T-helper 1 cell (primary cell): ENCODE results near the gene KLHL17.
"Not testable (repeated sequence)": the region's sequence is repeated elsewhere in the genome, so short reads cannot be mapped to it uniquely, and the experiment has no call there.

Experiments used
- DNase-seq, 5 donors: peaks; one replicate each; pipeline ENCODE4 v3.0.0-alpha.2; 2012 to 2020

Gene KLHL17

DNA sequence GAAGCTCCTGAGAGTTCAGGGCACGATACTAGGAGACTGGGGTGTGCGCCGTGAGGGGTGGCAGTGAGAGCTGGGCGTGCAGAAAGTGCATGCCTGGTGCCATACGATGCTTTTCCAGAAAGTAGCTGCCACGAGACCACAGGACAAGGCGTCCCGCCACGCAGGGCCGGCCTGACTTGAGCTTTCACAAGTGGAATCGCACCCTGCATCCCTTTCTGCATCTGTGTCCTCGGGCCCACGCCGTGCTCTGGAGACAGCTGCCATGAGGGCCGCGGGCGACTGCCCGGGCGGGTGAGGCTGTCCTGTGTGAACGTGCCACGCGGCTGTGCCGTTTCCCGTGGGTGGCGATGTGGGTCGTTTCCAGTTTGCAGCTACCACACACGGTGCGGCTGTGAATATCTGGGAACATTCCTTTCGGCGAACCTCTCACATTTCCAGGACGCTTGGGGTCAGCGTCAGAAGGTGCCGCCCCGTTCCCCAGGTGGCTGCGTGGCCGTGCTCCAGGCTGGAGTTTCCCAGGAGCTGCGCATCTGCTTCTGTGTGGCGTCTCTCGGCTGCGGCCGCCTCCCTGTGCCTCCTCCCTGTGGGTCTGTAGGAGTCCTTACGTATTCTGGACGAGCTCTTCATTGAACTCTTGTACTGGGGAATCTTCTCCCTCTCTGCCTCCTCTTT, 22.5 kb downstream of the KLHL17 start:
- peak in 1 of 5 donors; percentile 10 for DNase-seq

DNA sequence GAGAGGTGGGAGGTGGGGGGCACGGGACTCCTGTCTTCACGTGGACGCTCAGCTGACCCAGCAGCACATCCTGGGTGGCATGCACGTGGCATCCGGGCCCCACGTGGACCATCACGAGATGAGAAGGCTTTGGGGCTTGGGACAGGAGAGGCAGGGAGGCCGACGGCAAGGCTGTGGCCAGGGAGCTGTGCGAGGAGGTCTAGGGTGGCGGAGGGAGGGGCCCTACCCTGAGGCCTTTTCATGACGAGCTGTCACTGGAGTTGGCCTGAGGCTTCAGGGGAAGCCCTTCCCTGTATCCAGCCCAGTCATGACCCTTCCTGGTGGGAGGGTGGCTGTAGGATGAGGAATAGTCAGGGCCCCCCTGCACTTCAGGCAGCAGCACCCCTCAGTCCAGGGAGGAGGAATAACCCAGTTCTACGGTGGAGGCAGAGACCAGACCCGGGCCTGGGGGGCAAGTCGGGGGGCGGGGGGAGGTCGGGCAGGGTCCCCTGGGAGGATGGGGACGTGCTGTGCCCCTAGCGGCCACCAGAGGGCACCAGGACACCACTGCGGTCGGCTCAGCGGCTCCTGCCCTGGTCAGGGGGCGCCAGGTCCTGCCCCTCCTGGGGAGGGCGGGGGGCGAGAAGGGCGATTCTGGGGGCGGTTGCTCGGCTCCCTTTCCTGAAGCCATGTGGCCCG, 23.6 kb downstream of the KLHL17 start:
- DNase-seq, result peak in 3 of 5 donors; percentile 50 to 53 (median 52)

DNA sequence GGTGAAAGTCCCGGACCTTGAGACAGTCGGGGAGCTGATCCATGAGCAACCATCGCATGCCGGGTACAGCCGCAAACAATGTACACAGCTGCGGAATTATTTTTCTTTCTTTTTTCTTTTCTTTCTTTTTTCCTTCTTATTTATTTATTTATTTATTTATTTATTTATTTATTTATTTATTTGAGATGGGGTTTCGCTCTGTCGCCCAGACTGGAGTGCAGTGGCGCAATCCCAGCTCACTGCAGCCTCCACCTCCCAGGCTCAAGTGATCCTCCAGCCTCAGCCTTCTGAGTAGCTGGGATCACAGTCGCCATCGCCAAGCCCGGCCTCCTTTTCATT, 24.1 kb downstream of the KLHL17 start:
- no peak for DNase-seq

DNA sequence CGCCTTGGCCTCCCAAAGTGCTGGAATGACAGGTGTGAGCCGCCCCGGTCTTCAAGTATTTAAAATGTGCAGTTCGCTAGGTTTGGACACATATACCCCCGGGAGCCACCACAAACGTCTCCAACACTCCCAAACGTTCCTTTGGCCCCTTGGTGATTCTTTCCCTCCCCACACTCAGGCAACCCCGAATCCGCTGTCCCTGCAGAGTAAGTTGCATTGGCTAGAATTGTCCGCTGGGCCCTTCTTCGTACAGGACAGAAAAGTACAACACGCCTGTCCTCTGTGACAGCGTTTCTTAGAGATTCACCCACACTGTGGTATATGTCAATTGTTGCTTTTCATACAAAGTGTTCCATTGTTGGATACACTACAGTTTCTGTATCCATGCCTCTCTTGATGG, 24.7 kb downstream of the KLHL17 start:
- no peak for DNase-seq

DNA sequence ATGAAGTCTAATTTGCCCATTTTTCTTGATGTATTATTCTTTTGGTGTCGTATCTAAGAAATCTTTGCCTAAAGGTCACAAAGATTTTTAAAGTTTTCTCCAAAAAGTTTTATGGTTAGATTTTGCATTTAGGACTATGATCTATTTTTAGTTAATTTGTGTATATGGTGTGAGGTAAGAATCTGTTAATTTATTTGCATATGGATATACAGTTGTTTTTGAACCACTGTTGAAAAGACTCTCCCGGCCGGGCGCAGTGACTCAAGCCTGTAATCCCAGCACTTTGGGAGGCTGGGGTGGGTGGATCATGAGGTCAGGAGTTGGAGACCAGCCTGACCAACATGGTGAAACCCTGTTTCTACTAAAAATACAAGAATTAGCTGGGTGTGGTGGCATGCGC, 27.7 kb downstream of the KLHL17 start:
- DNase-seq, result not testable (repeated sequence)

DNA sequence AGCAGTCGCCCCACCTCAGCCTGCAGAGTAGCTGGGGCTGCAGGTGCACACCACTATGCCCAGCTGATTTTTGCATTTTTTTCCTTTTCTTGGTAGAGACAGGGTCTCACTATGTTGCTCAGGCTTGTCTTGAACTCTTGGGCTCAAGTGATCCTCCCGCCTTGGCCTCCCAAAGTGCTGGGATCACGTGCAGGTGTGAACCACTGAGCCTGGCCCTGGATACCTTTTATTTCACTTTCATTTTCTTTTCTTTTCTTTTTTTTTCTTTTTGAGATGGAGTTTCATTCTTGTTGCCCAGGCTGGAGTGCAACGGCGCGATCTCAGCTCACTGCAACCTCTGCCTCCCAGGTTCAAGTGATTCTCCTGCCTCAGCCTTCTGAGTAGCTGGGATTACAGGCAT, 30.9 kb downstream of the KLHL17 start:
- not testable (repeated sequence) for DNase-seq

DNA sequence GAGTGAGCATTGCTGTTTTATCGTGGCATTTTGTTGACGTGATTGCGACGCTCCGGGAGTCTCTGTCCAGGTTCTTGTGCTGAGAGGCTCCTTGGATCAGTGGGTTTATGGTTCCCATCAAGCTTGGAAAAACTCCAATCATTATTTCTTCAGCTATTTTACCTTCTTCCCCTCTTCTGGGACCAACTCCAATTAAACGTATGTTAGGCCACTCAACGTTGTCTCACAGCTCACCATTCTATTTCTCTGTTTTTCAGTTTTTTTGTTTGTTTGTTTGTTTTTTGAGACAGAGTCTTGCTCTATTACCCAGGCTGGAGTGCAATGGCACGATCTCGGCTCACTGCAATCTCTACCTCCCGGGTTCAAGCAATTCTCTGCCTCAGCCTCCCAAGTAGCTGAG, 31.5 kb downstream of the KLHL17 start:
- no peak for DNase-seq

DNA sequence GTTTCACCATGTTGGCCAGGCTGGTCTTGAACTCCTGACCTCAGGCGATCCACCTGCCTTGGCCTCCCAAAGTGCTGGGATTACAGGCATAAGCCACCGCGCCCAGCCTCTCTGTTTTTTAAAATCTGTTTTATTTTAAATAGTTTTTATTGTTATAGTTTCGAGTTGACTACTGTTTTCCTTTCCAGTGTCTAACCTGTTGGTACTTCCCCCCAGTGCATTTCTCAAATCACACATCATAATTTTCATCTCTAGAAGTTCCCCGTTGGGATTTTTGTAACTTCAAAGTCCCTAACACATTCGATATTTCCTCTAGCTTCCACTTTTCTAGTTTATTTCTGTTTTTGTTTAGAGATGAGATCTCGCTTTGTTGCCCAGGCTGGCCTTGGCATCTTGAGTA, 32.0 kb downstream of the KLHL17 start:
- DNase-seq, result no peak

DNA sequence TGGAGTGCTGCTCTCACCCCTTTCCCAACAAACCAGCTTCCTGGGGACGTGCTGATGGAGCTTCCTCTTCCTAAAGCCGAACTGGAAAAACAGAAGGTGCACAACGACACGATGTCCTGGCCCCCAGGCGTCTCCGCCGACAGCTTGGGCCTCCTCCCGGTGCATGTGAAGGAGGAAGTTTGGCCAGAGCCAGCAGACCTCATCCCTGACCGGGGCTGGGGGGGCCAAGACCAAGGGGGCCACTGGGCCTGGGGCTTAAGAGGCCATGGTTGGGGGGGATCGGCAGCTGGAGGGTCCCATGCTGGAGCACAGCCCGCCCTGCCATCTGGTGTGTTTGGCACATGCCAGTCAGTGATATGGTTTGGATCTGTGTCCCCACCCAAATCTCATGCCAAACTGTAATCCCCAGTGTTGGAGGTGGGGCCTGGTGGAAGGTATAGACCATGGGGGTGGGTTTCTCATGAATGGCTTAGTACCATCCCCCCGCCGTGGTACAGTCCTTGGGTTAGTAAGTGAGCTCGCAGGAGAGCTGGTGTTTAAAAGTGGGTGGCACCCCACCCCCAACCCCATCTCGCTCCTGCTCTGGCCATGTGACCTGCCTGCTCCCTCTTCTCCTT, 33.1 kb downstream of the KLHL17 start:
- DNase-seq, result no peak

DNA sequence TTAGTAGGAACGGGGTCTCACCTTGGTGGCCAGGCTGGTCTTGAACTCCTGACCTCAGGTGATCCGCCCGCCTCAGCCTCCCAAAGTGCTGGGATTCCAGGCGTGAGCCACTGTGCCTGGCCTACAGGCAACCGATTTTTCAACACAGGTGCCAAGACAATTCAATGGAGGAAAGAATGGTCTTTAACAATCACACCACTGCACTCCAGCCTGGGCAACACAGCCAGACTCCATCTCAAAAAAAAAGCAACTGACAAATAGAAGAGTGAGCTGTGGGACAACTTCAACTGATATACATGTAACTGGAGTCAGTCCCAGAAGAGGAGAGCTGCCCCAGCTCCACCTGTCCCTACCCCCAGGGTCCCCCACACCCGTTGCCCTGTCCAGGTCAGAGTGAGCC, 34.2 kb downstream of the KLHL17 start:
- DNase-seq, result not testable (repeated sequence)

DNA sequence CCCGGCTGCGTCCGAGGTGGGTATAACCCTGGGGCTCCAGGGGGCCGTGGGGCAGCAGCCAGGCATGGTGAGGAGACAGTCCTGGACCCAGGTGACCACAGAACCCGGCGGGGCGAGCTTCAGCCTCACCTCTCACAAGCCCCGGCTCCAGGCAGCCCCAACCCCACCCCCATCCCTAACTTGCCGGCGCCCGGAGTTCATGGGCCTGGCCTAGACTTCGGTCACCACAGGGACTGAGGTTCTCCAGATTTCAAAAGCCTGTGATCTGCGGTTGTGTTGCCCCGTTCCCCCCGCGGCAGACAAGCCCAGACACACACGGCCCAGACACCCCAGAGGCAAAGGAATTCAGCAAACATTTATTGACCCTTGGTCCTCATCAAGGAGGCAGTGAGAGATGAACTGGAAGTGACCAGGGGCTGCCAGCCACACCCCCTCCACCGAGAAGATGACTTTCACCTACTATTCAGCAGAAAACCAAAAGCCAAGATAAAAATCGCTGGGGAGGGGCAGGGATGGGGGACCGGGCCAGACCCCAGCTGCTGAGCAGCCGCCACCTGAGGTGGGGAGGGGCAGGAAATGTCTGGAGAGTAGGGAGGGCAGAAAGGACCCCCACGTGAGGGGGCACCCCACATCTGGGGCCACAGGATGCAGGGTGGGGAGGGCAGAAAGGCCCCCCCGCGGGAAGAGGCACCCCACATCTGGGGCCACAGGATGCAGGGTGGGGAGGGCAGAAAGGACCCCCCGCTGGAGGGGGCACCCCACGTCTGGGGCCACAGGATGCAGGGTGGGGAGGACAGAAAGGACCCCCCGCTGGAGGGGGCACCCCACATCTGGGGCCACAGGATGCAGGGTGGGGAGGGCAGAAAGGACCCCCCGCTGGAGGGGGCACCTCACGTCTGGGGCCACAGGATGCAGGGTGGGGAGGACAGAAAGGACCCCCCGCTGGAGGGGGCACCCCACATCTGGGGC, 35.6 kb downstream of the KLHL17 start:
- DNase-seq, result no peak

DNA sequence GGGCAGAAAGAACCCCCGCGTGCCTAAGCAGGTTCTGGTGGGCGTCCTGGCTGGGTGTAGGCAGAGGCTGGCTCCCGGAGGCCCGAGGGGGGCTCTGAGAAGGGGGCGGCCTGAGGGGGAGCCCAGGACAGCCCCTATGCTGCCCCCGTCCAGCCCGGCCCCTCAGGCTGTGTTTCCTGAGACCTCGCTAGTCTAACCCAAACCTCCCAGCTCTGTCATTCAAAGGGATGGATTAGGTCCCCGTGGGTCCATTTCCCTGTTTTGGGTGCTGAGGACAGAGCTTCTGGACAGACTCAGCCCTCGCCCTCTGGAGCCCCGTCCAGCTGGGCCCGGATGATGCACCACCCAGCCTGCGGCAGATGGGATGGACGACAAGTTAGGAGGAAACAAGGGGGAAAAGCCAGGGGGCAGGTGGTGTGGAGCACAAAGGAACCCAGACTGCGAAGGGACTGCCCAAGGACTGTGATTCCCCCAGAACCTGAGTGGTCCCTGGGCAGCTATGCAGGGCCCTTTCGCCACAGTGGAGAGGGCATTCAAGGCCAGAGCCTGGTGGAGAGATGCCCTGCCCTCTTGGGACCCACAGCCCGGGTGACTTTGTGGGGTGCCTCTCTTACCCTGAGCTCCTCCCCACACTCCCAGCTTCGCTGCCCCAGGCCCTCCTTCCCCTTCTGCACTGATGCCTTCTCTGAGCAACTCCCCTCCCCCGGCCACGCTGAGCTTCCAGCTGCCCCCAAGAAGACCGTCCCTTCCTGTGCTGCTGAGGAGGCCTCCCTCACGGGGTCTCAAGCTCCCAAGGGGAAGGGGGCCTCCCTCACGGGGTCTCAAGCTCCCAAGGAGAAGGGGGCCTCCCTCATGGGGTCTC, 36.7 kb downstream of the KLHL17 start:
- no peak for DNase-seq

DNA sequence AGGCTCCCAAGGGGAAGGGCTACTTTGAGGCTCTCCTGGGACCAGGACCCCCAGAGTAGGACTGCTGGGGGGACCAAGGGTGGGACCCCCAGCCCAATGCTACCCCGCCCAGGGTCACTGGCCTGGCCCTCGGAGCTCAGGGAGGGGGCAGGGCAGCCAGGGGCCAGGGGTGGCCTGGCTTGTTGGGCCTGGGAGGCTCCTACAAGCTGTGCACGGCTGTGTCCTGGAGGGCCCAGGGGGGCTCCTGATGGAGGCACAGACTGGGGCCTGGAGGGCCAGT, 37.3 kb downstream of the KLHL17 start:
- DNase-seq, result no peak

DNA sequence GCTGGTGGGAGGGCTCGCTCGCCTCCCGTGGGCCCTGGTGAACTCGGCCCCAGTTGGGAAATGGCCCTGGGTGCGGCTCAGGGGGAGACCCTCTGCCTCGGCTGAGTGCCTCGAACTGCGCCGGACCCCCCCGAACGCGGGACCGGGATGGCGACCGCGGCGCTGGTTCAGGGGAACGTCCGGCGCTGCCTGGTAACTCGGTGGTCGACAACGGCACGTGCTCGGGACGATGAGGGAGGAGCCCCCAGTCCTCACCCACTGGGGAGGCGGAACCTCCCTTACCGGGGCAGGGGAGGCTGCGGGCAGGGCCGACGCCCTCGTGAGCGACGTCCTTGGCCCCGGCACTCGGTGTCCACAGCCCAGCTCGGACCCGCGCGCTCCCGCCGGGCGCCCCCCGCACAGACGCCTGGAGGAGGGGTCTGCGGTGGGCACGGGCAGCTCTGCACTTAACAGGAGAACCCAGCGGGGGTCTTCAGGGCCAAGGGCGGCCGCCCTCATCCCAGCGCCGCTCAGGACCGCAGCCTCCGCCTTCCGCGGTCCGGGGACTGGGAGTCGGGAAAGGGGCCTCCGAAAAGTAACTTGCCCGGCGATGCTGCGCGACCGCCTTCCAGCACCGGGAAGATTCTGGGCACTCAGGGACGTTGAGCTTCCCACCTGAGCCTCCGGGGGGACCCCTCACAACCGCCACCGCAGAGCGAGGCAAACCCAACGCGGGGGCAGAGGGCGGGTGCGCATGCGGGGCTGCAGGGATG, 37.8 kb downstream of the KLHL17 start:
- no peak for DNase-seq

DNA sequence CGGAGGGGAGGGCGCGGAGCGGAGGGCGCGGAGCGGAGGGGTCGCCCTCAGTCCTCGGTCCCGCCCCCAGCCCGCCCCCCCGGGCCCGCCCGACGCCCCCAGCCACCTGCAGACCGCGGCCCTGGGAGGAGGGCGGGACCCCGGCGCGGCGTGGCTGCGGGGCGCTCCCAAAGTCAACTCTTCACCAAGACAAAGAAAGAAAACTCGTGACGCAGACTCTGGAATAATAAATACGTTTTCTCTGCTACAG, 38.3 kb downstream of the KLHL17 start:
- DNase-seq, result no peak

DNA sequence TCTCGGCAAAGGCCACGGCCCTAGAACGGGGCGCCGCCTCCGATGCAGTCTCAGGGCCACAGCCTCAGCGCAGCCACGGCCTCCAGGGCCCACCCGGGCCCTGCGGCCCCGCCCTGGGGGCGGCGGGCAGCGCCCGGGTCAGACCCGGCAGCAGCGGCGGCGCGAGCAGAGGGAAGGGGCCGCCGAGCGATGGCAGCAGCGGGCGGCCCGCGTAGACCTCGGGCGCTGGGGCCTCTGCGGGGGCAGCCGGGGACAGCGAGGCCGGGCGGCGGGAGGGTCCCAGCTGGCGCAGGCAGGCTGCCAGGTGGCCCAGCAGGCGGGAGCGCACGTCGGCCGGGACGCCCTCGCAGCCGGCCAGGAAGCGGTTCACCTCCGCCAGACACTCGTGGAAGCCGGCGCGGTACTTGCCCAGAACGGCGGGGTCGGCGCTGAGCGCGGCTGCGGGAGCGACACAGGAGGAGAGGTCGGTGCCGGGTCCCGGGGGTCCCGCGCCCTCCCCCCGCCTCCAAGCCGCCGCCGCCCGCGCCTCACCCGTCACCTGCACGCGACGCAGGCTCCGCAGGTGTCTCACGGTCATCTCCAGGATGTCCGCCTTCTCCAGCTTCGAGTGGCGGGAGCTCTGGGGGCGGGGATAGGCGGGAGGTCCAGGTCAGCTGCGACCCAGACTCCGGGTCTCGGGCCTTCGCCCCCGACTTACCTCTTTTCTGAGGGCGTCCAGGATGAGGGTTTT, 38.8 kb downstream of the KLHL17 start:
- DNase-seq, result peak in 2 of 5 donors; percentile 29 to 36

DNA sequence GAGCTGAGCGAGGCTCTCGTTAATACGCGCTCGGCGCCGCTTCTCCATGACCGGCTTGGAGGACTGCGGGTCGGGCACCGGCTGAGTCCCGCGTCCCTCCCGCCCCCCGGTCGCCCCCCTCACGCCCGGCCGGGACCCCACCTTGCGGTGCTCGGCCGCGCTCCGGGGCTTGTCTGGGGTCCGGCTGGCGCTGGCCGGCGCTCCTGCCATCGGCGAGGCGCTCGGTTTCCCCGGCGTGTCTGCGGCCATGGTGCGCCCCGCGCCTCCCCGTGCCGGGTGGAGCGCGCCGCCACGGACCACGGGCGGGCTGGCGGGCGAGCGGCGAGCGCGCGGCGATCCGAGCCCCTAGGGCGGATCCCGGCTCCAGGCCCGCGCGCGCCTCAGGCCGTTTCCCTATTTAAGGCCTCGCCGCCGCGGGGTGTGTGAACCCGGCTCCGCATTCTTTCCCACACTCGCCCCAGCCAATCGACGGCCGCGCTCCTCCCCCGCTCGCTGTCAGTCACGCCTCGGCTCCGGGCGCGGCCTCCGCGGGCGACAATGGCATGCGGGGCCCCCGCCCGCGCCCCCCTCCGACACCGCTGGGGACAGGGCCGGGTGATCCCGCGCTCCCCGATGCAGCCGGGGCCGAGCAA, 39.5 kb downstream of the KLHL17 start, which contains the start of gene HES4:
HES4 (minus strand) TSS at position 373 of the 632 bp plus-strand sequence; CDS start at position 249, 124 bp downstream.
- DNase-seq, result peak in 3 of 5 donors; percentile 41 to 54 (median 50)

DNA sequence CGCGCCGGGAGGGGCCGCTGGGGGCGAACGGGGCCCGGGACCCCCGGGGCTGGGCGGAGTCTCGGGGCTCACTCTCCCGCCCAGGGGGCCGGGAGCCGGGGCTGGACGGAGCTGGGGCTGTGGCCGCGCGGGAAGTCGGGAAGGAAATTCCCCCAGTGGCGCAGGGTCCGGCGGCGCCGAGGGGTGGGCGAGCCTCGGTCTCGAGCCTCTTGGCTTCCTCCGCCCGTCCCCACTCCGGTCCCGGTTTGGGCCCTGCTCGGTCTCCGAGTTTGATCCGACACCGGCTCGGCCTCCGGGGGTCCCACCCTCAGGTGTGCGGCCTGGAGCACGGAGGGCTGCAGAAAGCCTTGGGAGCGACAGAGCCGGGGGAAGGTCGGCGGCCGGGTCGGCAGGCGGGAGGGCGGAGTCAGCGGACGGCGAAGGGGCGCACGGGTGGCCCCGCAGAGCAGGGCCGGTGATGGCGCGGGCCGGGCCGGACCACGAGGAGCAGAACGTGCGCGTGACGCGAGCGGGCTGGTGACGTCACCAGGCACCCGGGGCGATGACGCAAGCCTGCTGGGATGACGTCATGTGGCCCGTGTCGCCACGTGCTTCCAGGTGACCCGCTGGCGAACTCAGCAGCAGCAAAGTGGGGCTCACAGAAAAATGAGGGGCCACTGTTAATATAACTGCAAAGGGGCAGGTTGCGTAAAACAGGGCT, 40.1 kb downstream of the KLHL17 start:
- DNase-seq, result peak; percentile 42 to 70 (median 64)

DNA sequence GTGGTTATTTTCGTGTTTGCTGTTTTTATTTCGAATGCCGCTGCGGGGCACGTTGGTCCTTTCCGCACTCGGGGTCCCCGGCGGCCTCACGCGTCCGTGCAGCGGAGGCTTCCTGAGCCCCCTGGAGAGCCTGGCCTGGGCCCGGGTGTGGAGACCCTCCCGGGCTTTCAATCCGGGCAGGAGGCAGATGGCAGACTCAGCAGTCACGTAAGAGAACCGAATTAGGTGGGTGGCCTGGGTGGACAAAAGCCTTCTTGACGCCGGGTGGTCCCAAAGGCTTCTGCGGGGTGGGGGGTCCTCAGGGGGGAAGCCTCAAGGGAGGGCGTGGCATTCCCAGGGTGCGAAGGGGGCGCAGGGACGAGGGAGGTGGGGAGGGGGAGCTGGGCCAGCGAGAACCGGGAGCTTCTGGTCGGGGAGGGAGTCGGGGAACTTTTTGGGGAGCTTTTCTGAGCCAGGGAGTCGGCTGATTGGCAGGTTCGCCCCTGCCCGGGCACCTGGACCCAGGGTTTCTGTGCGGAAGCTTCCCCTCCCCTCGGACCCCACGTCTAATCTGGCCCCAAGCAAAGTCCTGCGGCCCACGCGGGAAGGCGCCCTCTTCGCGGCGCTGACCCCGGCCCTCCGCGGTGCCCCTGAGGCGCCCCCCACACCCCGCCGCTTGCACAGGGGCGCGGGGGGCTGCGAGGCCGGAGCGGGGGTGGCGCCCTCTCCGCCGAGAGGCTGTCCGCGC, 40.8 kb downstream of the KLHL17 start:
- DNase-seq, result no peak
